OCI-LY7 (cell line): ENCODE measurements around the gene NUP43.

Experiments
- EZH2phosphoT487 ChIP-seq: fragments of 200-600 bp; sonication (generic); IDR thresholded peaks from 2 replicates; pipeline ENCODE4 v1.6.1; 2018; ENCODE audit warnings: low read depth, borderline replicate concordance, mild to moderate bottlenecking, mixed run types, antibody characterized with exemption, low read length, moderate library complexity, mixed read lengths
- TF ChIP-seq, protein P1 (sequence below): fragments of 200-600 bp; sonication (generic); conservative IDR thresholded peaks from 2 replicates; pipeline ENCODE4 v1.5.1; 2014; ENCODE audit warnings: mild to moderate bottlenecking, antibody characterized with exemption, low read length, moderate library complexity, mixed read lengths

DNA sequence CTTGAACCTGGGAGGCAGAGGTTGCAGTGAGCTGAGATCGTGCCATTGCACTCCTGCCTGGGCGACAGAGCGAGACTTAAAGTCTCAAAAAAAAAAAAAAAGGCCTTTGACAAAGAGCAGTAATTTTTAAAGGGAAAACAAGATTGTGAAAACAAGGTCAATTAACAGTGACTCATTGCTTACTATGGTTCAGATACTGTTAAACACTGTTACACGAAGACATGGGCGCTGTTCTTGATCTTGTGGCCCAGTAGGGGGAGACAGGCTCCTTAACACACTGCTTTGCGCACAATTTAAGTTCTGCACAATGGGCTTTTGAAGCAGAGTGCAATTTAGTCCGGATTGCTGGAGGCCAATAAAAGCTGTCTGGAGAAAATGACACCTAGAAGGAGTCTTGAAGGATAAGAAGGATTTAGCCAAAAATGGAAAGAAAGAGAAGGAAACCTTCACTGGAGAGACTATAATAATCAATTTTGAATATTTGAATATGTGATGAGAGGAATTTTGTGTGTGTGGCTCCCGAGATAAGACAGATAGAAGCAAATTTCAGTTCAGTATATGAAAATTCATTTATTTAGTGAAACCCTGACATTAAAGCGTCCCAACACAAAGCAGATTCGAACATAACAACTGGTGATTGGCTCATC is 22.4 kb downstream of the NUP43 start:
- TF ChIP-seq, protein P1, sequence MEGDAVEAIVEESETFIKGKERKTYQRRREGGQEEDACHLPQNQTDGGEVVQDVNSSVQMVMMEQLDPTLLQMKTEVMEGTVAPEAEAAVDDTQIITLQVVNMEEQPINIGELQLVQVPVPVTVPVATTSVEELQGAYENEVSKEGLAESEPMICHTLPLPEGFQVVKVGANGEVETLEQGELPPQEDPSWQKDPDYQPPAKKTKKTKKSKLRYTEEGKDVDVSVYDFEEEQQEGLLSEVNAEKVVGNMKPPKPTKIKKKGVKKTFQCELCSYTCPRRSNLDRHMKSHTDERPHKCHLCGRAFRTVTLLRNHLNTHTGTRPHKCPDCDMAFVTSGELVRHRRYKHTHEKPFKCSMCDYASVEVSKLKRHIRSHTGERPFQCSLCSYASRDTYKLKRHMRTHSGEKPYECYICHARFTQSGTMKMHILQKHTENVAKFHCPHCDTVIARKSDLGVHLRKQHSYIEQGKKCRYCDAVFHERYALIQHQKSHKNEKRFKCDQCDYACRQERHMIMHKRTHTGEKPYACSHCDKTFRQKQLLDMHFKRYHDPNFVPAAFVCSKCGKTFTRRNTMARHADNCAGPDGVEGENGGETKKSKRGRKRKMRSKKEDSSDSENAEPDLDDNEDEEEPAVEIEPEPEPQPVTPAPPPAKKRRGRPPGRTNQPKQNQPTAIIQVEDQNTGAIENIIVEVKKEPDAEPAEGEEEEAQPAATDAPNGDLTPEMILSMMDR, result peak; percentile 92
- TF ChIP-seq EZH2phosphoT487, result no peak
